HEK293 (cell line): ENCODE data around the gene CRABP2.

Experiments used
- CTCF ChIA-PET: fragments of 350-600 bp; formaldehyde crosslinking; extraction: SDS; loops from one replicate; lab custom pipeline; 2021; ENCODE audit warnings: antibody characterized with exemption; lab: Yijun Ruan, JAX
- POLR2A ChIA-PET: fragments of 300-600 bp; formaldehyde crosslinking; extraction: SDS; loops from one replicate; lab custom pipeline; 2020; ENCODE audit warnings: antibody characterized with exemption, inconsistent platforms; lab: Yijun Ruan, JAX
- H3K27ac ChIP-seq: fragments of 200-500 bp; sonication (Bioruptor generic); 2 replicates; pipeline ENCODE4 v1.5.1; 2014; ENCODE audit warnings: low read depth, low read length, control low read depth, inconsistent platforms; ENCODE audit errors: extremely low read depth
- H3K36me3 ChIP-seq, 2 experiments: fragments of 200-500 bp in 1 of 2; sonication (Bioruptor generic) in 1 of 2; 1 replicate in 1 of 2; 2 replicates in 1 of 2; pipeline ENCODE4 v1.5.1; 2014 to 2017; ENCODE audit warnings: inconsistent platforms in 2 of 2, low read length in 2 of 2; ENCODE audit not compliant: control insufficient read depth in 2 of 2, insufficient read depth in 1 of 2
- H3K4me1 ChIP-seq: fragments of 200-500 bp; sonication (Bioruptor generic); 2 replicates; pipeline ENCODE4 v1.5.1; 2014; ENCODE audit warnings: mild to moderate bottlenecking, low read length, inconsistent platforms; ENCODE audit not compliant: control insufficient read depth, insufficient read depth
- H3K4me3 ChIP-seq: 2 replicates; pipeline ENCODE4 v1.5.1; 2011; ENCODE audit warnings: low read depth, mild to moderate bottlenecking, control low read depth, low read length, moderate library complexity
- H3K9me3 ChIP-seq: fragments of 200-500 bp; sonication (Bioruptor generic); 2 replicates; pipeline ENCODE4 v1.5.1; 2014; ENCODE audit warnings: low read depth, low read length, inconsistent platforms; ENCODE audit not compliant: control insufficient read depth, insufficient read depth
- GLIS2 ChIP-seq: fragments of 450-650 bp; formaldehyde crosslinking; IDR thresholded peaks from 2 replicates; pipeline ENCODE4 v1.5.1; 2016; ENCODE audit warnings: missing biosample characterization, missing genetic modification characterization
- KLF9 ChIP-seq: fragments of 450-650 bp; formaldehyde crosslinking; IDR thresholded peaks from 2 replicates; pipeline ENCODE4 v1.5.1; 2016; ENCODE audit warnings: missing biosample characterization, missing genetic modification characterization, low read depth
- OVOL3 ChIP-seq: fragments of 450-650 bp; formaldehyde crosslinking; IDR thresholded peaks from 2 replicates; pipeline ENCODE4 v1.5.1; 2016; ENCODE audit warnings: missing biosample characterization, missing genetic modification characterization
- SCRT1 ChIP-seq: fragments of 450-650 bp; formaldehyde crosslinking; IDR thresholded peaks from 2 replicates; pipeline ENCODE4 v1.5.1; 2016; ENCODE audit warnings: missing biosample characterization, missing genetic modification characterization, borderline replicate concordance
- SP7 ChIP-seq: fragments of 450-650 bp; formaldehyde crosslinking; IDR thresholded peaks from 2 replicates; pipeline ENCODE4 v1.5.1; 2016; ENCODE audit warnings: missing biosample characterization, missing genetic modification characterization
- ZFP41 ChIP-seq: fragments of 450-650 bp; formaldehyde crosslinking; IDR thresholded peaks from 2 replicates; pipeline ENCODE4 v1.5.1; 2016; ENCODE audit warnings: missing biosample characterization, missing genetic modification characterization, borderline replicate concordance
- ZNF10 ChIP-seq: fragments of 450-650 bp; formaldehyde crosslinking; IDR thresholded peaks from 2 replicates; pipeline ENCODE4 v1.5.1; 2017; ENCODE audit warnings: missing biosample characterization, missing genetic modification characterization
- ZNF175 ChIP-seq: fragments of 450-650 bp; formaldehyde crosslinking; IDR thresholded peaks from 2 replicates; pipeline ENCODE4 v1.5.1; 2016; ENCODE audit warnings: missing biosample characterization, missing genetic modification characterization
- ZNF221 ChIP-seq: fragments of 450-650 bp; formaldehyde crosslinking; IDR thresholded peaks from 2 replicates; pipeline ENCODE4 v1.5.1; 2017; ENCODE audit warnings: missing biosample characterization, missing genetic modification characterization, borderline replicate concordance
- ZNF280C ChIP-seq: fragments of 450-650 bp; formaldehyde crosslinking; IDR thresholded peaks from 2 replicates; pipeline ENCODE4 v1.5.1; 2016; ENCODE audit warnings: missing biosample characterization, missing genetic modification characterization
- ZNF426 ChIP-seq: fragments of 450-650 bp; formaldehyde crosslinking; IDR thresholded peaks from 2 replicates; pipeline ENCODE4 v1.5.1; 2017; ENCODE audit warnings: missing biosample characterization, missing genetic modification characterization, mild to moderate bottlenecking, inconsistent platforms, moderate library complexity
- ZNF624 ChIP-seq: fragments of 450-650 bp; formaldehyde crosslinking; IDR thresholded peaks from 2 replicates; pipeline ENCODE4 v1.5.1; 2017; ENCODE audit warnings: missing biosample characterization, missing genetic modification characterization
- ZNF76 ChIP-seq: fragments of 450-650 bp; formaldehyde crosslinking; IDR thresholded peaks from 2 replicates; pipeline ENCODE4; 2016; ENCODE audit warnings: low read depth, missing biosample characterization, missing genetic modification characterization, borderline replicate concordance
- TF ChIP-seq, protein P1 (sequence below): fragments of 450-650 bp; formaldehyde crosslinking; conservative IDR thresholded peaks from 2 replicates; pipeline ENCODE4 v1.5.1; 2016; ENCODE audit warnings: low read depth, missing biosample characterization, missing genetic modification characterization

CRABP2 gene

GRCh38 chr1:156667968-156668709, 37.2 kb downstream of the CRABP2 start:
- Histone ChIP-seq H3K4me1 (0 out of 2 replicates have a peak, but pooled peaks cover 5% of the 10 kb centered on the region), H3K36me3 (peaks cover 0 to 7% of the 10 kb centered on the region in 2 experiments; a peak in 1 of 3 replicates), H3K9me3 (no peaks in the 10 kb centered on the region), H3K27ac (no peak overlapping the region; the same call in 1 of the 2 replicates), H3K4me3 (no peak overlapping the region)
- ChIA-PET POLR2A (interaction anchor here (0.6 kb wide), 1 partner anchor 44 kb away, joined by 3 read pairs; no protein-coding TSS in a partner anchor), CTCF (interaction anchor here (0.7 to 15.2 kb wide), 4 partner anchors 9 to 57 kb away, joined by 3 to 564 read pairs (median 4); partner anchors contain the start of gene NES)
- no peak for TF ChIP-seq ZNF175
- TF ChIP-seq ZNF624 (tag by site-specific recombination), result no peak
- no peak for TF ChIP-seq GLIS2 (tag by site-specific recombination)
- no peak for TF ChIP-seq ZNF426 (tag by site-specific recombination)
- TF ChIP-seq KLF9, result no peak
- no peak for TF ChIP-seq ZNF221
- no peak for TF ChIP-seq ZFP41 (tag by site-specific recombination)

DNA sequence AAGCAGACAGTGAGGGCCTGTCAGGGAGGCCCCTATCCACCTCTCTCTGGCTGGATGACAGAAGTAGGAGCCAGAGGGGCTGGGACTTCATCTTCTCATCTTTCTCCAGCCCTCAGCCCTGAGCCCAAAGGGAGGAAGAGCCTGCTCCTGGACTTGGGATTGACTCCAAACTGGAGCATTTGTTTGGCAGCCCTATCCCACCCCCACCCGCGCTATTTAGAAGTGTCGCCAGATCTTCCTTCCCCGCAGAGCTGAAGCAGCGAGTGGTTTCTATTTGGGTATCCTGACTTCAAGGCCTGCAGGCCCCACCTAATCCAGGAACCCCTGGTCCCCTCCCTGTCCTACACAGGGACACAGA, 37.8 kb downstream of the CRABP2 start:
- Histone ChIP-seq H3K27ac (no peak overlapping the region), H3K4me3 (no peak overlapping the region), H3K9me3 (no peaks in the 10 kb centered on the region), H3K4me1 (0 out of 2 replicates have a peak, but pooled peaks cover 5% of the 10 kb centered on the region), H3K36me3 (peaks cover 0 to 2% of the 10 kb centered on the region in 2 experiments; a peak in 1 of 3 replicates)
- ChIA-PET CTCF (interaction anchor here (0.7 to 15.2 kb wide), 4 partner anchors 8 to 58 kb away, joined by 3 to 564 read pairs (median 4); partner anchors contain the start of gene NES), POLR2A (interaction anchor here (0.6 kb wide), 1 partner anchor 43 kb away, joined by 3 read pairs; no protein-coding TSS in a partner anchor)
- TF ChIP-seq ZNF76 (no peak), SCRT1 (tag by site-specific recombination) (no peak), SP7 (tag by site-specific recombination) (no peak), ZNF280C (tag by site-specific recombination) (no peak), ZNF10 (tag by site-specific recombination) (no peak), OVOL3 (tag by site-specific recombination) (no peak)
- TF ChIP-seq, protein P1, sequence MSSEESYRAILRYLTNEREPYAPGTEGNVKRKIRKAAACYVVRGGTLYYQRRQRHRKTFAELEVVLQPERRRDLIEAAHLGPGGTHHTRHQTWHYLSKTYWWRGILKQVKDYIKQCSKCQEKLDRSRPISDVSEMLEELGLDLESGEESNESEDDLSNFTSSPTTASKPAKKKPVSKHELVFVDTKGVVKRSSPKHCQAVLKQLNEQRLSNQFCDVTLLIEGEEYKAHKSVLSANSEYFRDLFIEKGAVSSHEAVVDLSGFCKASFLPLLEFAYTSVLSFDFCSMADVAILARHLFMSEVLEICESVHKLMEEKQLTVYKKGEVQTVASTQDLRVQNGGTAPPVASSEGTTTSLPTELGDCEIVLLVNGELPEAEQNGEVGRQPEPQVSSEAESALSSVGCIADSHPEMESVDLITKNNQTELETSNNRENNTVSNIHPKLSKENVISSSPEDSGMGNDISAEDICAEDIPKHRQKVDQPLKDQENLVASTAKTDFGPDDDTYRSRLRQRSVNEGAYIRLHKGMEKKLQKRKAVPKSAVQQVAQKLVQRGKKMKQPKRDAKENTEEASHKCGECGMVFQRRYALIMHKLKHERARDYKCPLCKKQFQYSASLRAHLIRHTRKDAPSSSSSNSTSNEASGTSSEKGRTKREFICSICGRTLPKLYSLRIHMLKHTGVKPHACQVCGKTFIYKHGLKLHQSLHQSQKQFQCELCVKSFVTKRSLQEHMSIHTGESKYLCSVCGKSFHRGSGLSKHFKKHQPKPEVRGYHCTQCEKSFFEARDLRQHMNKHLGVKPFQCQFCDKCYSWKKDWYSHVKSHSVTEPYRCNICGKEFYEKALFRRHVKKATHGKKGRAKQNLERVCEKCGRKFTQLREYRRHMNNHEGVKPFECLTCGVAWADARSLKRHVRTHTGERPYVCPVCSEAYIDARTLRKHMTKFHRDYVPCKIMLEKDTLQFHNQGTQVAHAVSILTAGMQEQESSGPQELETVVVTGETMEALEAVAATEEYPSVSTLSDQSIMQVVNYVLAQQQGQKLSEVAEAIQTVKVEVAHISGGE (tag by site-specific recombination), result peak; percentile 35; the same call in 1 of the 2 replicates
